ENCODE data around the gene ZNF639.

Gene ZNF639

GRCh38 chr3:179299316-179299715 is 23.5 kb upstream of the ZNF639 start:
- H2AFZ ChIP-seq (ENCODE audit: low read depth, low read length), result no peak overlapping the region
- H3K79me2 ChIP-seq (ENCODE audit: insufficient read depth, low read length), result no peaks in the 10 kb centered on the region
- no peak overlapping the region for H3K4me3 ChIP-seq (ENCODE audit: low read depth in 1 of 2, low read length in 2 of 2)
- no peak overlapping the region for H3K4me2 ChIP-seq (ENCODE audit: insufficient read depth, low read length)
- no peaks in the 10 kb centered on the region for H3K4me1 ChIP-seq (ENCODE audit: insufficient read depth, low read length)
- ATAC-seq (ENCODE audit: insufficient read depth, low read depth) (no peak), DNase-seq (no peak)
- no peaks in the 10 kb centered on the region for H4K20me1 ChIP-seq (ENCODE audit: insufficient read depth, low read length)
- H3K9ac ChIP-seq (ENCODE audit: low read depth, low read length), result no peak overlapping the region
- no peaks in the 10 kb centered on the region for H3K9me3 ChIP-seq (ENCODE audit: insufficient read depth, low read length, severe bottlenecking)
- no peaks in the 10 kb centered on the region for H3K36me3 ChIP-seq (ENCODE audit: insufficient read depth, low read length)
- no peak overlapping the region for H3K27ac ChIP-seq (ENCODE audit: low read length)
- no peak for TF ChIP-seq EZH2 (IDR thresholded peaks at IDR 0.05; ENCODE audit: borderline replicate concordance, low read depth, low read length, severe bottlenecking)
- TF ChIP-seq, protein P1, sequence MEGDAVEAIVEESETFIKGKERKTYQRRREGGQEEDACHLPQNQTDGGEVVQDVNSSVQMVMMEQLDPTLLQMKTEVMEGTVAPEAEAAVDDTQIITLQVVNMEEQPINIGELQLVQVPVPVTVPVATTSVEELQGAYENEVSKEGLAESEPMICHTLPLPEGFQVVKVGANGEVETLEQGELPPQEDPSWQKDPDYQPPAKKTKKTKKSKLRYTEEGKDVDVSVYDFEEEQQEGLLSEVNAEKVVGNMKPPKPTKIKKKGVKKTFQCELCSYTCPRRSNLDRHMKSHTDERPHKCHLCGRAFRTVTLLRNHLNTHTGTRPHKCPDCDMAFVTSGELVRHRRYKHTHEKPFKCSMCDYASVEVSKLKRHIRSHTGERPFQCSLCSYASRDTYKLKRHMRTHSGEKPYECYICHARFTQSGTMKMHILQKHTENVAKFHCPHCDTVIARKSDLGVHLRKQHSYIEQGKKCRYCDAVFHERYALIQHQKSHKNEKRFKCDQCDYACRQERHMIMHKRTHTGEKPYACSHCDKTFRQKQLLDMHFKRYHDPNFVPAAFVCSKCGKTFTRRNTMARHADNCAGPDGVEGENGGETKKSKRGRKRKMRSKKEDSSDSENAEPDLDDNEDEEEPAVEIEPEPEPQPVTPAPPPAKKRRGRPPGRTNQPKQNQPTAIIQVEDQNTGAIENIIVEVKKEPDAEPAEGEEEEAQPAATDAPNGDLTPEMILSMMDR (IDR thresholded peaks at IDR 0.05; ENCODE audit: borderline replicate concordance, extremely low read depth, low read length, poor library complexity, severe bottlenecking), result no peak
- peaks cover 6% of the 10 kb centered on the region for H3K27me3 ChIP-seq (ENCODE audit: insufficient read depth, low read length, poor library complexity)

DNA sequence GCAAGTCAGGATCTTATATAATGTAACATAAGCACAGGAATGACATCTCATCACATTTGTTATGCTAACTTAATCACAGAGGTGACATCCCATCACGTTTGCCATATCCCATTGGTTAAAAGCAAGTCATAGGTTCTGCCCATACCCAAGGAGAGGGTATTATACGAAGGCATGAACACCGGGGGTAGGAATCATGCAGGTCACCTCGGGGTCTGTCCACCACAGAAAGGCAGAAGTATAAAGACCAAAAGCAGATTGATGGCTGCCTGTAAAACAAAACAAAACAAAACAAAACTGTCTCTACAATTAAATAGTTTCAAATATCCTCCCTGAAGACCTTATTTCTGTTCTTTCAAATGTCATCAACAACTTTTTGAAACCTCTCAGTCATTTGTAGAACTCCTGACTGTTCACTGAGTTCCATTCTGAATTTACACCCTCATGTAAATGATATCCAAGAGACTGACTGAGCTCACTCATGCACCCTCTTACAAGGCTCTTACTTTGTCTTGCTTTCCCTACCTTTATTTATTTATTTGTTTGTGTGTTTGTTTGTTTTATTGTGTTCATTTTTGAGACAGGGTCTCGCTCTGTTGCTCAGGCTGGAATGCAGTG is 22.7 kb upstream of the ZNF639 start:
- Histone ChIP-seq H3K9me3 (ENCODE audit: insufficient read depth, low read length, severe bottlenecking) (no peaks in the 10 kb centered on the region), H3K79me2 (ENCODE audit: insufficient read depth, low read length) (no peaks in the 10 kb centered on the region), H3K4me1 (ENCODE audit: insufficient read depth, low read length) (no peaks in the 10 kb centered on the region), H3K4me2 (ENCODE audit: insufficient read depth, low read length) (no peak overlapping the region), H3K27ac (ENCODE audit: low read length) (no peak overlapping the region), H2AFZ (ENCODE audit: low read depth, low read length) (no peak overlapping the region), H3K27me3 (ENCODE audit: insufficient read depth, low read length, poor library complexity) (peaks cover 6% of the 10 kb centered on the region), H4K20me1 (ENCODE audit: insufficient read depth, low read length) (no peaks in the 10 kb centered on the region), H3K4me3 (ENCODE audit: low read depth in 1 of 2, low read length in 2 of 2) (no peak overlapping the region), H3K36me3 (ENCODE audit: insufficient read depth, low read length) (no peaks in the 10 kb centered on the region), H3K9ac (ENCODE audit: low read depth, low read length) (no peak overlapping the region)
- no peak for TF ChIP-seq EZH2 (IDR thresholded peaks at IDR 0.05; ENCODE audit: borderline replicate concordance, low read depth, low read length, severe bottlenecking)
- TF ChIP-seq, protein P1 (IDR thresholded peaks at IDR 0.05; ENCODE audit: borderline replicate concordance, extremely low read depth, low read length, poor library complexity, severe bottlenecking), result no peak
- no peak for ATAC-seq (ENCODE audit: insufficient read depth, low read depth)
- no peak for DNase-seq

DNA sequence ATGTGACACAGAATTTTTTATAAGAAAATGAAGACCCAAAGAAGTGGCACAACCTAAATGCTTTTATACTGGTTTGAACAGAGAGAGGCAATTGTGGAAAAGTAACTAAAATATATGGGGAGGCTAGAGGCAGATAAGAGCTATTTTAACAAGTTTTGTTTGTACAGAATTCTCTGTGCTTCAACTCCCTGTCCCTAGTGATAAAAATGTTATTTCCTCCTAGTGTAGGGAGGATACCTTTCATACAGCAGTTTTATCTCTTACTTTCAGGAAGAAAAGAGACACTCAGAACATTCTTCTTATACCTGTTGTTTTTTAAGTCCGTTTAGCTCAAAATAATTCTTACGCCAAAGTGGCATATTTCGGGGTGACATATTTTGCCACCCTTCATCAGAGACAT is 21.2 kb upstream of the ZNF639 start:
- ATAC-seq (ENCODE audit: insufficient read depth, low read depth), result no peak
- Histone ChIP-seq H3K9ac (ENCODE audit: low read depth, low read length) (no peak overlapping the region), H3K9me3 (ENCODE audit: insufficient read depth, low read length, severe bottlenecking) (no peaks in the 10 kb centered on the region), H3K4me2 (ENCODE audit: insufficient read depth, low read length) (no peak overlapping the region), H3K27ac (ENCODE audit: low read length) (no peak overlapping the region), H3K4me3 (ENCODE audit: low read depth in 1 of 2, low read length in 2 of 2) (no peak overlapping the region), H2AFZ (ENCODE audit: low read depth, low read length) (no peak overlapping the region), H3K79me2 (ENCODE audit: insufficient read depth, low read length) (no peaks in the 10 kb centered on the region), H3K27me3 (ENCODE audit: insufficient read depth, low read length, poor library complexity) (peaks cover 6% of the 10 kb centered on the region), H3K4me1 (ENCODE audit: insufficient read depth, low read length) (no peaks in the 10 kb centered on the region), H3K36me3 (ENCODE audit: insufficient read depth, low read length) (no peaks in the 10 kb centered on the region), H4K20me1 (ENCODE audit: insufficient read depth, low read length) (no peaks in the 10 kb centered on the region)
- TF ChIP-seq, protein P1 (IDR thresholded peaks at IDR 0.05; ENCODE audit: borderline replicate concordance, extremely low read depth, low read length, poor library complexity, severe bottlenecking), result no peak
- TF ChIP-seq EZH2 (IDR thresholded peaks at IDR 0.05; ENCODE audit: borderline replicate concordance, low read depth, low read length, severe bottlenecking), result no peak
- DNase-seq, result no peak

Measured in DND-41 (cell line).